ENCODE results near the gene ENDOD1. TPM values are rescaled to one million over a fixed set of nuclear protein-coding genes. Genes with fewer than 3 reads are reported as not detected.
A peak's percentile ranks its signal among the peaks of the same experiment; 100 is the strongest.

Gene ENDOD1
- total and polyA plus RNA-seq, 8 donors: 2.0 to 8.9 (median 5.1) TPM

- Histone ChIP-seq H3K4me1 (no peaks in the 10 kb centered on the region), H3K27me3 (no peaks in the 10 kb centered on the region), H3K4me3 (no peak overlapping the region), H3K27ac (no peak overlapping the region), H3K9me3 (no peaks in the 10 kb centered on the region), H3K36me3 (no peaks in the 10 kb centered on the region)
- FAIRE-seq (no peak), ATAC-seq (no peak), DNase-seq (no peak)
- intact Hi-C loops (cut with DNase I): no loop called here
- WGBS, 2 donors: 9 to 18% methylated on average over 1 of the region's 1 CpG
- TF ChIP-seq CTCF (IDR thresholded peaks at IDR 0.05): no peak
These were observed 26.0 kb downstream of the ENDOD1 start for GRCh38 chr11:95115597-95115996.

- FAIRE-seq (no peak), DNase-seq (no peak), ATAC-seq (peak in 1 of 4 donors; percentile 22)
- Histone ChIP-seq H3K9me3 (no peaks in the 10 kb centered on the region), H3K27me3 (no peaks in the 10 kb centered on the region), H3K4me3 (no peak overlapping the region), H3K27ac (no peak overlapping the region), H3K36me3 (no peaks in the 10 kb centered on the region), H3K4me1 (no peaks in the 10 kb centered on the region)
- intact Hi-C loops (cut with DNase I): no loop called here
- 80 to 94% methylated on average over 2 of the region's 2 CpGs for whole genome bisulfite sequencing, 2 donors
- TF ChIP-seq CTCF (IDR thresholded peaks at IDR 0.05): no peak
These were observed 29.9 kb downstream of the ENDOD1 start for GRCh38 chr11:95119361-95120060.

GRCh38 chr11:95121698-95122097 lies 32.1 kb downstream of the ENDOD1 start:
- DNase-seq (no peak), FAIRE-seq (no peak), ATAC-seq (no peak)
- H3K27me3 ChIP-seq: no peaks in the 10 kb centered on the region
- no peak overlapping the region for H3K27ac ChIP-seq
- intact Hi-C loops (cut with DNase I): no loop called here
- no peaks in the 10 kb centered on the region for H3K4me1 ChIP-seq
- no peaks in the 10 kb centered on the region for H3K9me3 ChIP-seq
- no peak overlapping the region for H3K4me3 ChIP-seq
- TF ChIP-seq CTCF (IDR thresholded peaks at IDR 0.05): no peak
- no peaks in the 10 kb centered on the region for H3K36me3 ChIP-seq
- WGBS, 2 donors: 74 to 77% methylated on average over 1 of the region's 1 CpG

- H3K36me3 ChIP-seq: peaks cover 0 to 3% (median 0%) of the 10 kb centered on the region in 3 donors
- FAIRE-seq (no peak), DNase-seq (no peak), ATAC-seq (no peak)
- H3K27me3 ChIP-seq: no peaks in the 10 kb centered on the region
- no peaks in the 10 kb centered on the region for H3K9me3 ChIP-seq
- WGBS, 2 donors: 79 to 87% methylated on average over 3 of the region's 3 CpGs
- no peaks in the 10 kb centered on the region for H3K4me1 ChIP-seq
- H3K27ac ChIP-seq: no peak overlapping the region
- H3K4me3 ChIP-seq: no peak overlapping the region
- intact Hi-C loops (cut with DNase I): no loop called here
- TF ChIP-seq CTCF (IDR thresholded peaks at IDR 0.05): no peak
These were observed 33.9 kb downstream of the ENDOD1 start for GRCh38 chr11:95123556-95123955.

GRCh38 chr11:95128602-95129001 lies 39.0 kb downstream of the ENDOD1 start:
- 90 to 97% methylated on average over 3 of the region's 3 CpGs for WGBS, 2 donors
- no peak for ATAC-seq
- Histone ChIP-seq H3K27me3 (no peaks in the 10 kb centered on the region), H3K9me3 (no peaks in the 10 kb centered on the region), H3K36me3 (peaks cover 0 to 8% (median 0%) of the 10 kb centered on the region in 3 donors), H3K4me1 (no peaks in the 10 kb centered on the region), H3K4me3 (no peak overlapping the region), H3K27ac (no peak overlapping the region)
- no peak for DNase-seq
- no peak for TF ChIP-seq CTCF (IDR thresholded peaks at IDR 0.05)
- intact Hi-C loops (cut with DNase I): no loop called here
- no peak for FAIRE-seq
